ENCODE data around the gene ZNF74.

DNA sequence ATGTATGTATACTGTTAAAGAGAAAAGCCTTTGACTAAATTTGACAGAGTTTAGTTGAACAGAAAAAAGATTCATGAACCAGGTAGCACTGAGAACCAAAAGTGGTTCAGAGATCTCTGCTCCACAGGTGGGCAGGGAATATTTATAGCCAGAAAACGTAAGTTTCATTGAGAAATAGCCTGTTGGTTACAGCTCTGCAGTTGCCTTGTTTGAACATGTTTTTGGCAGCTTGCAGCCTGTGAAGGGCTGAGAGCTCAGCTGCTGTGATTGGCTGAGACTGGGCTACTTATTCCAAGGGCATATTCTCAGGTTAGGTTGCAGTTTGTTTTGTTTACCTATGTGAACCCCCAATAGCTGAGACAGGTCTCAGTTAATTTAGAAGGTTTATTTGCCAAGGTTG is 13.5 kb upstream of the ZNF74 start:
- TF ChIP-seq, protein P1, sequence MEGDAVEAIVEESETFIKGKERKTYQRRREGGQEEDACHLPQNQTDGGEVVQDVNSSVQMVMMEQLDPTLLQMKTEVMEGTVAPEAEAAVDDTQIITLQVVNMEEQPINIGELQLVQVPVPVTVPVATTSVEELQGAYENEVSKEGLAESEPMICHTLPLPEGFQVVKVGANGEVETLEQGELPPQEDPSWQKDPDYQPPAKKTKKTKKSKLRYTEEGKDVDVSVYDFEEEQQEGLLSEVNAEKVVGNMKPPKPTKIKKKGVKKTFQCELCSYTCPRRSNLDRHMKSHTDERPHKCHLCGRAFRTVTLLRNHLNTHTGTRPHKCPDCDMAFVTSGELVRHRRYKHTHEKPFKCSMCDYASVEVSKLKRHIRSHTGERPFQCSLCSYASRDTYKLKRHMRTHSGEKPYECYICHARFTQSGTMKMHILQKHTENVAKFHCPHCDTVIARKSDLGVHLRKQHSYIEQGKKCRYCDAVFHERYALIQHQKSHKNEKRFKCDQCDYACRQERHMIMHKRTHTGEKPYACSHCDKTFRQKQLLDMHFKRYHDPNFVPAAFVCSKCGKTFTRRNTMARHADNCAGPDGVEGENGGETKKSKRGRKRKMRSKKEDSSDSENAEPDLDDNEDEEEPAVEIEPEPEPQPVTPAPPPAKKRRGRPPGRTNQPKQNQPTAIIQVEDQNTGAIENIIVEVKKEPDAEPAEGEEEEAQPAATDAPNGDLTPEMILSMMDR (IDR thresholded peaks at IDR 0.05; ENCODE audit: poor library complexity, severe bottlenecking) = no peak
- no peak for TF ChIP-seq POLR2AphosphoS5 (IDR thresholded peaks at IDR 0.05)
- TF ChIP-seq SMC3 (conservative IDR thresholded peaks at IDR 0.05; ENCODE audit: poor library complexity) = no peak

Measured in neural cell (in vitro differentiated cells).